GM19025 (cell line): ENCODE results near the gene CPEB2.
"Not testable (repeated sequence)": the region's sequence is repeated elsewhere in the genome, so short reads cannot be mapped to it uniquely, and the experiment has no call there.

Source experiments
- ATAC-seq: cut with Tn5 transposase; IDR thresholded peaks from one replicate; pipeline ENCODE4 v1.9.1; 2021; ENCODE audit warnings: mild to moderate bottlenecking, low read depth, moderate library complexity; ENCODE audit not compliant: unreplicated experiment

CPEB2 gene

DNA sequence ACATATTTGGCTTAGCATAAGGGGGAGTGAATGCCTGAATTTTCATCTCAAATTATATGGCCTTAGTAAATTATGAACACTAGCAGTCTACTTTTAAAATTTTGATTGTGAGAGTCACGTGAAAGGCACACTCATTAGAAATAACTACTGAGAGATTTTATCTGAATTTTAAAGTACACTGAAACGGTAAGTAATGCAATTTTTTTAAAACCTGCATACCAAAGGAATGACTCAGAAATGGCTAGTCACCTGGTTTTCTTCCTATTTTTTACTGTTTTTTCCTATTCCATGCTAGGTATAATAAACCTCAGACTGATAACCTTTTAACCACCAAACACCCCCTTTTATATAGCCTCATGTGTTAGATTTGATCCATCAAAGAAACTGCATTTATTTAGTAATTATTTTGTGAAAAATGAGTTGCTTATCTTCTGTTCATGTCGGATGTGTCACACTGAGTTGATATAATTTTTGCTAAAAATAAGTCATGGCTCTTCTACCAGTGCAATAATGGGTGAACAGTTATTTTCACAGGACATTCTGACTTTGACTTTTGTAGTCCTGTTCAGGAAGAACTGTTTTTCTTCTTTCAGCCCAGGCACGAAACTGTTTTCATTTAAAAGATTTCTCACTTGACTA lies 40.4 kb downstream of the CPEB2 start:
- ATAC-seq: no peak

GRCh38 chr4:15043226-15043625 lies 40.9 kb downstream of the CPEB2 start:
- ATAC-seq: no peak

DNA sequence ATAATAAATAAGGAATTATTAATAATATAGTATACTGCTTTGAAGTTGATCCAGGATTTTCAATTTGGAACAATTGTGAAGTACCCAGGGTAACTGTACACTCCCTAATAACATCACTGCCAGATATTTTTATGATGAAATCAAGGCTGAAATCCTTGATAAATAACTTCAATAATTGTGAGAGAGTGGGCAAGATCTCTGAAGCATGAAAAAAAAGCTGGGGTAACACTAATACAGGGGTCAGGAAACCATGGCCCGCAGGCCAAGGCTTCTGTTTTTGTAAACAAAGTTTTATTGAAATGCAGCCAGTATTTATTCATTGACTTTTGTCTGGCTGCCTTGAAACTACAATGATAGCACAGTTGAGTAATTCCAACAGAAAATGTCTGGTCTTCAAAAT lies 41.6 kb downstream of the CPEB2 start:
- ATAC-seq: no peak

DNA sequence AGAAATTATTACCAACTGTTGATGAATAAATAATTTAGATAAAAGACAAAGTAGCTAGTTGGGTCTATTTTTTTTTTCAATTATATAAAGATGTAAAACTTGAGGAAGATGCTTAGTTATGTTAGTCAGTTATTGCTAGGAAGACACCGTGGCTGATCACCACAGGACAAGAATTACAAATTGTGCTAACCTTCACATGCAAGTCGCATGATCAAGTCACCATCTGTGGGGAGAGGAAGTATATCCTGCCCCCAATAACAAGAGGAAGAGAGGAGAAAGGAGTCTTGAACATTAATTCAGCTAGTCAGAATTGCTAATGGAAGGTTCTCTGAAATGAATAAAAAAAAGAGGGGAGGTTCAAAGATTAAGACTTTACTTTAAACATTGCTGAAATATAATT lies 52.3 kb downstream of the CPEB2 start:
- no peak for ATAC-seq

DNA sequence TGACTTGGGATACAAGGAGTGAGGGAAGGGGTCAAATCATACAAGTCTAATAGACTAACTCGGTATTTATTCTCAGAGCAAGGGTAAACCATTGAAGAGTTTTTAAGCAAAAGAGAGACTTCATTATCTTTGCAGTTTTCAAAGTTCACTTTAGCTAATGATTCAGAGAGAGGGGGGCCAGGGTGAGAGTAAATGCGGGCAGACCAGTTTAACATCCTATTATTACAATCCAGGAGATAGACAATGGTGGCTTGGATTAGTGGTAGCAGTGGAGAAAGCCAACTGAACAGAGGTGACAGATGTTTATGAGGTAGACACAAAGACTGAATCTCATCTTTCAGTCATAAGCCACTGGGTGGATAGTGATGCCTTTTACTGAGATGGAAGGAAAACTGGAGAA lies 57.9 kb downstream of the CPEB2 start:
- no peak for ATAC-seq

GRCh38 chr4:15063341-15063740 lies 61.1 kb downstream of the CPEB2 start:
- ATAC-seq: no peak

DNA sequence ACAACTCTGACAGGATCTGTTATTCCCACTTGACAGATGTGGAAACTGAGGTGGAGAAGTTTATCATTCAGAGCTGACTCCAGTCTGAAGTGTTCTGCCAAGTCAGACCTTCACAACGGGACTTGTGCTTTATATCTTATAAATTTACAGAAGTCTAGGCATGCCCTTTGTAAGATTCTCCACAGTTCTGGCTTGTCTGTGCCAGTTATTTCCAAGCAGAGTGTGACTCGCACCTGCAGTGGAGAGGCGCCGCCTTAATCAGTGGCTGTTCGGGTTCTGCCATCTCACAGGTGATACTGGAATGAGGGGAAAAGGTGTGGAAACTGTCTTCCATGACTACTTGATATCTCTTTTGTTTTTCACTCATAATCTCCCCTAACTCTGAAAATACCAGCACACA lies 63.2 kb downstream of the CPEB2 start:
- no peak for ATAC-seq

GRCh38 chr4:15066140-15066539 lies 63.9 kb downstream of the CPEB2 start:
- no peak for ATAC-seq

GRCh38 chr4:15068298-15068697 lies 66.0 kb downstream of the CPEB2 start:
- no peak for ATAC-seq

DNA sequence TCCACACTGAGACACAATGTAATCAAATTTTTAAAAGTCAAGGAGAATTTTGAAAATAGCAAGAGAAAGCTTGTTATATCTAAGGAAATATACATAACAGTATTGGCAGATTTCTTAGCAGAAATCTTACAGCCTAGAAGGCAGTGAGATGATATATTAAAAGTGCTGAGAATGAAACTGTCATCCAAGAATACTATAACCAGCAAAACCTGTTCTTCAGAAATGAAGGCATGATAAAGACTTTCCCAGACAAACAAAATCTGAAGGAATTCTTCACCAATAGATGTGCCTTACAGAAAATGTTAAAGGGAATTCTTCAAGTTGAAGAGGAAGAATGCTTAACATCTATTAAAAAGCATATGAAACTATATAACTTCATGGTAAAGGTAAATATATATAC lies 73.6 kb downstream of the CPEB2 start:
- ATAC-seq: no peak

DNA sequence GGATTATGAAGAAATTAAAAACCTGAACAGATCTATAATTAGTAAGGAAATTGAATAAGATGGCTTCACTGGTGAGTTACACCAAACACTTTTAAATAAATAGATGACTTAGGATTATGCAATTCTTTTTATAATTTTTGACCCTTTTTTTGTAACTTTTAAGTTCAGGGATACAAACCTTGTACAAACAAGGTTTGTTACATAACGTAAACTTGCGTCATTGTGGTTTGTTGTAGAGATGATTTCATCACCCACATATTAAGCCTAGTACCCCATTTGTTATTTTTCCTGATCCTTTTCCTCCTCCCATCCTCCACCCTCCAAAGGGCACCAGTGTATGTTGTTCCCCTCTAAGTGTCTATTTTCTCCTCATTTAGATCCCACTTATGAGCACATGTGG lies 75.7 kb downstream of the CPEB2 start:
- no peak for ATAC-seq

- no peak for ATAC-seq
Measured at GRCh38 chr4:15078682-15079642, 76.7 kb downstream of the CPEB2 start.

- no peak for ATAC-seq
Measured at GRCh38 chr4:15084780-15085179, 82.5 kb downstream of the CPEB2 start.

DNA sequence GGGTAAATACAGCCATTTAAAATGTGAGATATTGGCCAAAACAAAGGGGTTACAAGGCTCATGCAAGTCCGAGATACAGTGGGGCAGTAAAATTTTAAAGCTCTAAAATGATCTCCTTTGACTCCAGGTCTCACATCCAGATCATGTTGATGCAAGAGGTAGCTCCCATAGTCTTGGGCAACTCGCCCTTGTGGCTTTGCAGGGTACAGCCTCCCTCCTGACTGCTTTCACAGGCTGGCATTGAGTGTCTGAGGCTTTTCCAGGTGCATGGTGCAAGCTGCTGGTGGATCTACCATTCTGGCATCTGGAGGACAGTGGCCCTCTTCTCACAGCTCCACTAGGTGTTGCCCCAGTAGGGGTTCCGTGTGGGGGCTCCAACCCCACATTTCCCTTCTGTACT lies 83.5 kb downstream of the CPEB2 start:
- ATAC-seq: not testable (repeated sequence)

DNA sequence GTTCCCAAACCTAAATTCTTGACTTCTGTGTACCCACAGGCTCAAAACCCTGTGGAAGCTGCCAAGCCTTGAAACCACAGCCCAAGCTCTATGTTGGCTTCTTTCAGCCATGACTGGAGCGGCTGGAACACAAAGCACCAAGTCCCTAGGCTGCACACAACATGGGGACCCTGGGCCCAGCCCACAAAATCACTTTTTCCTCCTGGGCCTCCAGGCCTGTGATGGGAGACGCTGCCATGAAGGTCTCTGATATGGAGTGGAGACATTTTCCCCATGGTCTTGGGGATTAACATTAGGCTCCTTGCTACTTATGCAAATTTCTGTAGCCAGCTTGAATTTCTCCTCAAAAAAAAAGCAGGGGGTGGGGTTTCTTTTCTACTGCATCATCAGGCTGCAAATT lies 84.0 kb downstream of the CPEB2 start:
- not testable (repeated sequence) for ATAC-seq

DNA sequence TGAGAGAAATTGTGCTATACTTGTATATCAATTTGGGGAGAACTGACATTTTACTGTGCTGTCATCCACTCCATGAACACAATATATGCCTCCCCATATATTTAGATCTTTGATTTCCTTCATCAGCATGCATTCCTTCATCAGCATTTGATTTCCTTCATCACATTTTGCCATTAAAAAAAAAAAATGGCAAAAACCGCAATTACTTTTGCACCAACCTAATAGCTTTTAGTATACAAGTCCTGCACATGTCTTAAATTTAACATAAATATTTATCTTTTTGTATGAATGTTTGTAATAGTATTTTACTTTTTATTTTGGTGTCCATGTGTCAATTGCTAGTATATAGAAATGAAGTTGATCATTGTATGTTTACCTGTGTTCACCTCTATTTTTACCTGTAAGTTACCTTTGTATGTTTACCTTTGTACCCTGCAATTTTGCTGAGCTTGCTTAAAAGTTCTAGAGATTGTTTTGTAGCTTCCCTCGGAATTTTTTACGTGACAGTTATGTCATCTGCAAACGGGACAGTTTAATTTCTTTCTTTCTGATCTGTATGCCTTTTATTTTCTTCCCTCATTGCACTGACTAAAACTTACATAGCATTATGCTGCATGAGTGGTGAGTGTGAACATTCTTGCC lies 86.2 kb downstream of the CPEB2 start:
- ATAC-seq: no peak

DNA sequence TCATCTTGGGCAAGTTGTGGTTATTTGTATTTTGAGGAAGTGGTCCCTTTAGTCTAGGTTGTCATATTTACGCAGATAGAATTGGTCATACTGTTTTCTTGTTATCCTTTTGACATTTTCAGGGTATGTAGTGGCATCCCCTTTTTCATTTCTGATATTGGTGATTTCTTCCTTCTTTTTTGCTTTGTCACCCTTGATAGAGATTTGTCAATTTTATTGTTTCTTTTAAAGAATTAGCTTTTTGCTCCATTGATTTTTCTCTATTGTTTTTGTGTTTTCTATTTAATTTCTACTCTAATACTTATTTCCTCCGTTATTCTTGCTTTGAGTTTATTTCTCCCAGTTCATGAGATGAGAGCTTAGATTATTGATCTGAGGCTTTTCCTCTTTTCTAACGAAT lies 87.7 kb downstream of the CPEB2 start:
- ATAC-seq: no peak

- ATAC-seq: no peak
Measured at GRCh38 chr4:15100380-15100779, 98.1 kb downstream of the CPEB2 start.

GRCh38 chr4:15100994-15101695 lies 98.9 kb downstream of the CPEB2 start:
- no peak for ATAC-seq

DNA sequence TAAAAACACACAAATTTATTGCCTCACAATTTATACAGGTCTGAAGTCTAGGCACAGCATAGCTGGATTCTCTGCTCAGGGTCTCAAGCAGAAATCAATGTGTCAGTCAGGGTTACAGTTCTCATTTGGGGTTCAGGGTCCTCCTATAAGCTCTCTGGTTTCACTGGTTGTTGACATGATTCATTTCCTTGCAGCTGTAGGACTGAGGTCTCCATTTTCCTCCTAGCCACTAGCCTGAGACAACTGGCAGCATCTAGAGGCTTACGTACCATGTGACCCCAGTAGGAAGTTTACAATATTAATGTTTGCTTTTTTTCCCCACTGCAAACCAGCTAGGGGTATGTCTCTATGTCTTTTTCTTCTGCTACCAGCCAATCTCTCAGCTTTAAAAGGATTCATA lies 102.5 kb downstream of the CPEB2 start:
- no peak for ATAC-seq

DNA sequence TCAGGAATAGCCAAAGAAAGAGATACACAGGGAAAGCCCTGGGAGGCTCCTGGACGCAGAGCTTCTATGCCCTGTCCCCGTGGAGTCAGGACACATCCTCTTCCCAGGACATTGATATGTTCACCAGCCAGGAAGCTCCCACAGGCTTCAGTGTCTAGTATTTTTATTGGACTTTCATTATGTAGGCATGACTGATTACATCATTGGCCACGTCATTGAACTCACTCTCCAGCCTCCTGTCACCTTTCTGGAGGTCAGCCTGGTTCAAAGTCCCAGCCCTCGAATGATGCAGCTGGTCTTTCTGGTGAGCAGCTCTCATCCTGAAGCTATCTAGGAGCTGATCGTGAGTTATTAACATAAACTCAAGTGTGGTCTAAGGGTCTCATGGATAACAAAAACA lies 104.1 kb downstream of the CPEB2 start:
- ATAC-seq: no peak
